NCI-H345 treated with DMSO at 0.1 percent for 48 hours (cell line): ENCODE results near the gene MACROD2.

Experiments used
- DNase-seq: peaks from one replicate; lab custom pipeline; 2025; ENCODE audit not compliant: unreplicated experiment; lab: John Stamatoyannopoulos, UW

Gene MACROD2

GRCh38 chr20:15061955-15062354 lies 1066.6 kb downstream of the MACROD2 start:
- DNase-seq = no peak

GRCh38 chr20:15063081-15063480 lies 1067.8 kb downstream of the MACROD2 start:
- no peak for DNase-seq

- DNase-seq = no peak
Observed at GRCh38 chr20:15064741-15065140, 1069.4 kb downstream of the MACROD2 start.

- DNase-seq = no peak
Observed at GRCh38 chr20:15065794-15066193, 1070.5 kb downstream of the MACROD2 start.

GRCh38 chr20:15068486-15068885 lies 1073.2 kb downstream of the MACROD2 start:
- no peak for DNase-seq

- DNase-seq = no peak
Observed at GRCh38 chr20:15069355-15069754, 1074.0 kb downstream of the MACROD2 start.

GRCh38 chr20:15071085-15071808 lies 1075.9 kb downstream of the MACROD2 start:
- no peak for DNase-seq

GRCh38 chr20:15072316-15072715 lies 1077.0 kb downstream of the MACROD2 start:
- no peak for DNase-seq

GRCh38 chr20:15075586-15075985 lies 1080.3 kb downstream of the MACROD2 start:
- no peak for DNase-seq

GRCh38 chr20:15076785-15077184 lies 1081.5 kb downstream of the MACROD2 start:
- no peak for DNase-seq

- no peak for DNase-seq
Observed at GRCh38 chr20:15077733-15078250, 1082.5 kb downstream of the MACROD2 start.

GRCh38 chr20:15079594-15080340 lies 1084.5 kb downstream of the MACROD2 start:
- no peak for DNase-seq

- DNase-seq = no peak
Observed at GRCh38 chr20:15081261-15081660, 1085.9 kb downstream of the MACROD2 start.

- DNase-seq = no peak
Observed at GRCh38 chr20:15091421-15092037, 1096.2 kb downstream of the MACROD2 start.

GRCh38 chr20:15098351-15098750 lies 1103.0 kb downstream of the MACROD2 start:
- no peak for DNase-seq

GRCh38 chr20:15099130-15099529 lies 1103.8 kb downstream of the MACROD2 start:
- no peak for DNase-seq

- DNase-seq = no peak
Observed at GRCh38 chr20:15100506-15101160, 1105.3 kb downstream of the MACROD2 start.

- DNase-seq = no peak
Observed at GRCh38 chr20:15107931-15108330, 1112.6 kb downstream of the MACROD2 start.

- DNase-seq = no peak
Observed at GRCh38 chr20:15109494-15109893, 1114.2 kb downstream of the MACROD2 start.

GRCh38 chr20:15111654-15112053 lies 1116.3 kb downstream of the MACROD2 start:
- no peak for DNase-seq

- DNase-seq = no peak
Observed at GRCh38 chr20:15113144-15113773, 1117.9 kb downstream of the MACROD2 start.
